ENCODE measurements around the gene TCERG1L. TPM values are rescaled to one million over a fixed set of nuclear protein-coding genes. Genes with fewer than 3 reads are reported as not detected.

The TCERG1L gene
- total RNA-seq, 2 experiments from 2014 or later: not detected

GRCh38 chr10:131115801-131116200 is 195.7 kb downstream of the TCERG1L start:
- CTCF ChIA-PET: no interaction called here
- no peak overlapping the region for H3K27ac Mint-ChIP-seq
- H3K36me3 Mint-ChIP-seq (ENCODE audit: low read depth): no peaks in the 10 kb centered on the region
- no peaks in the 10 kb centered on the region for H3K27me3 Mint-ChIP-seq
- no peak for DNase-seq
- no peak overlapping the region for H3K4me3 Mint-ChIP-seq
- H3K9me3 Mint-ChIP-seq: no peaks in the 10 kb centered on the region
- POLR2A ChIA-PET: no interaction called here
- H3K4me1 Mint-ChIP-seq: no peaks in the 10 kb centered on the region

- Mint-ChIP-seq H3K4me3 (no peak overlapping the region), H3K27me3 (no peaks in the 10 kb centered on the region), H3K27ac (no peak overlapping the region), H3K4me1 (no peaks in the 10 kb centered on the region), H3K9me3 (no peaks in the 10 kb centered on the region), H3K36me3 (ENCODE audit: low read depth) (no peaks in the 10 kb centered on the region)
- CTCF ChIA-PET: no interaction called here
- POLR2A ChIA-PET: no interaction called here
- no peak for DNase-seq
Observed at GRCh38 chr10:131115321-131115720, 196.2 kb downstream of the TCERG1L start.

- POLR2A ChIA-PET: no interaction called here
- H3K9me3 Mint-ChIP-seq: no peaks in the 10 kb centered on the region
- no peaks in the 10 kb centered on the region for H3K27me3 Mint-ChIP-seq
- no peaks in the 10 kb centered on the region for H3K36me3 Mint-ChIP-seq (ENCODE audit: low read depth)
- no peak overlapping the region for H3K4me3 Mint-ChIP-seq
- no peak overlapping the region for H3K27ac Mint-ChIP-seq
- no peaks in the 10 kb centered on the region for H3K4me1 Mint-ChIP-seq
- DNase-seq: no peak
- CTCF ChIA-PET: no interaction called here
Observed at GRCh38 chr10:131114846-131115245, 196.7 kb downstream of the TCERG1L start.

GRCh38 chr10:131113709-131114291 is 197.7 kb downstream of the TCERG1L start:
- DNase-seq: no peak
- H3K9me3 Mint-ChIP-seq: no peaks in the 10 kb centered on the region
- H3K4me3 Mint-ChIP-seq: no peak overlapping the region
- no peaks in the 10 kb centered on the region for H3K36me3 Mint-ChIP-seq (ENCODE audit: low read depth)
- H3K4me1 Mint-ChIP-seq: no peaks in the 10 kb centered on the region
- H3K27ac Mint-ChIP-seq: no peak overlapping the region
- ChIA-PET CTCF (no interaction called here), POLR2A (no interaction called here)
- no peaks in the 10 kb centered on the region for H3K27me3 Mint-ChIP-seq

- Mint-ChIP-seq H3K27ac (no peak overlapping the region), H3K4me3 (no peak overlapping the region), H3K36me3 (ENCODE audit: low read depth) (no peaks in the 10 kb centered on the region), H3K27me3 (no peaks in the 10 kb centered on the region), H3K4me1 (no peaks in the 10 kb centered on the region), H3K9me3 (no peaks in the 10 kb centered on the region)
- CTCF ChIA-PET: no interaction called here
- DNase-seq: no peak
- POLR2A ChIA-PET: no interaction called here
Observed at GRCh38 chr10:131113165-131113564, 198.4 kb downstream of the TCERG1L start.

GRCh38 chr10:131112691-131113090 is 198.8 kb downstream of the TCERG1L start:
- H3K9me3 Mint-ChIP-seq: no peaks in the 10 kb centered on the region
- no peaks in the 10 kb centered on the region for H3K36me3 Mint-ChIP-seq (ENCODE audit: low read depth)
- H3K27ac Mint-ChIP-seq: no peak overlapping the region
- DNase-seq: no peak
- CTCF ChIA-PET: no interaction called here
- no peaks in the 10 kb centered on the region for H3K4me1 Mint-ChIP-seq
- POLR2A ChIA-PET: no interaction called here
- no peak overlapping the region for H3K4me3 Mint-ChIP-seq
- H3K27me3 Mint-ChIP-seq: no peaks in the 10 kb centered on the region

GRCh38 chr10:131111471-131112080 is 199.9 kb downstream of the TCERG1L start:
- Mint-ChIP-seq H3K27me3 (no peaks in the 10 kb centered on the region), H3K4me3 (no peak overlapping the region), H3K36me3 (ENCODE audit: low read depth) (no peaks in the 10 kb centered on the region), H3K9me3 (no peaks in the 10 kb centered on the region), H3K4me1 (no peaks in the 10 kb centered on the region), H3K27ac (no peak overlapping the region)
- CTCF ChIA-PET: no interaction called here
- no peak for DNase-seq
- POLR2A ChIA-PET: no interaction called here

GRCh38 chr10:131111007-131111406 is 200.5 kb downstream of the TCERG1L start:
- Mint-ChIP-seq H3K27ac (no peak overlapping the region), H3K4me3 (no peak overlapping the region), H3K36me3 (ENCODE audit: low read depth) (no peaks in the 10 kb centered on the region), H3K9me3 (peaks cover 2% of the 10 kb centered on the region), H3K4me1 (no peaks in the 10 kb centered on the region), H3K27me3 (no peaks in the 10 kb centered on the region)
- ChIA-PET CTCF (no interaction called here), POLR2A (no interaction called here)
- no peak for DNase-seq

GRCh38 chr10:131110241-131110783 is 201.2 kb downstream of the TCERG1L start:
- H3K27ac Mint-ChIP-seq: no peak overlapping the region
- no peak for DNase-seq
- H3K4me1 Mint-ChIP-seq: no peaks in the 10 kb centered on the region
- ChIA-PET POLR2A (no interaction called here), CTCF (no interaction called here)
- H3K36me3 Mint-ChIP-seq (ENCODE audit: low read depth): no peaks in the 10 kb centered on the region
- no peaks in the 10 kb centered on the region for H3K27me3 Mint-ChIP-seq
- no peak overlapping the region for H3K4me3 Mint-ChIP-seq
- peaks cover 2% of the 10 kb centered on the region for H3K9me3 Mint-ChIP-seq

- POLR2A ChIA-PET: no interaction called here
- no peak for DNase-seq
- no peak overlapping the region for H3K4me3 Mint-ChIP-seq
- CTCF ChIA-PET: no interaction called here
- peaks cover 2% of the 10 kb centered on the region for H3K9me3 Mint-ChIP-seq
- no peaks in the 10 kb centered on the region for H3K36me3 Mint-ChIP-seq (ENCODE audit: low read depth)
- H3K27me3 Mint-ChIP-seq: no peaks in the 10 kb centered on the region
- H3K27ac Mint-ChIP-seq: no peak overlapping the region
- no peaks in the 10 kb centered on the region for H3K4me1 Mint-ChIP-seq
Observed at GRCh38 chr10:131109726-131110125, 201.8 kb downstream of the TCERG1L start.

GRCh38 chr10:131109291-131109690 is 202.2 kb downstream of the TCERG1L start:
- CTCF ChIA-PET: no interaction called here
- no peaks in the 10 kb centered on the region for H3K27me3 Mint-ChIP-seq
- DNase-seq: no peak
- H3K9me3 Mint-ChIP-seq: peaks cover 2% of the 10 kb centered on the region
- no peak overlapping the region for H3K4me3 Mint-ChIP-seq
- no peak overlapping the region for H3K27ac Mint-ChIP-seq
- POLR2A ChIA-PET: no interaction called here
- no peaks in the 10 kb centered on the region for H3K36me3 Mint-ChIP-seq (ENCODE audit: low read depth)
- H3K4me1 Mint-ChIP-seq: no peaks in the 10 kb centered on the region

- ChIA-PET POLR2A (no interaction called here), CTCF (no interaction called here)
- peaks cover 2% of the 10 kb centered on the region for H3K9me3 Mint-ChIP-seq
- H3K27me3 Mint-ChIP-seq: no peaks in the 10 kb centered on the region
- H3K27ac Mint-ChIP-seq: no peak overlapping the region
- DNase-seq: no peak
- no peak overlapping the region for H3K4me3 Mint-ChIP-seq
- no peaks in the 10 kb centered on the region for H3K36me3 Mint-ChIP-seq (ENCODE audit: low read depth)
- no peaks in the 10 kb centered on the region for H3K4me1 Mint-ChIP-seq
Observed at GRCh38 chr10:131107970-131108369, 203.6 kb downstream of the TCERG1L start.

- Mint-ChIP-seq H3K36me3 (ENCODE audit: low read depth) (no peaks in the 10 kb centered on the region), H3K4me3 (no peak overlapping the region), H3K9me3 (peaks cover 2% of the 10 kb centered on the region), H3K27ac (no peak overlapping the region), H3K4me1 (no peaks in the 10 kb centered on the region), H3K27me3 (no peaks in the 10 kb centered on the region)
- ChIA-PET CTCF (no interaction called here), POLR2A (no interaction called here)
- DNase-seq: no peak
Observed at GRCh38 chr10:131102676-131103075, 208.8 kb downstream of the TCERG1L start.

- H3K36me3 Mint-ChIP-seq (ENCODE audit: low read depth): no peaks in the 10 kb centered on the region
Observed at GRCh38 chr10:131102147-131102546, 209.4 kb downstream of the TCERG1L start.

More at GRCh38 chr10:131102147-131102546, 209.4 kb downstream of the TCERG1L start:
- H3K9me3 Mint-ChIP-seq: peaks cover 2% of the 10 kb centered on the region
- no peak overlapping the region for H3K4me3 Mint-ChIP-seq
- ChIA-PET POLR2A (no interaction called here), CTCF (no interaction called here)
- H3K27me3 Mint-ChIP-seq: no peaks in the 10 kb centered on the region
- no peak for DNase-seq
- no peak overlapping the region for H3K27ac Mint-ChIP-seq
- H3K4me1 Mint-ChIP-seq: no peaks in the 10 kb centered on the region

Data from activated CD4-positive, alpha-beta T cell treated with anti-CD3 and anti-CD28 coated beads, Interleukin-2, amount 10 ng/mL, durations not matched to agents 7 days and 5 days (primary cell).